Stimulated activated CD8-positive, alpha-beta memory T cell treated with anti-CD3 and anti-CD28 coated beads, Interleukin-2, amount 100 ng/mL, for 48 hours (primary cell): ENCODE results near the gene SPN.
A peak's percentile ranks its signal among the peaks of the same experiment; 100 is the strongest.
"Not testable (repeated sequence)": the region's sequence is repeated elsewhere in the genome, so short reads cannot be mapped to it uniquely, and the experiment has no call there.

Experiments
- DNase-seq, 2 donors: peaks; one replicate each; pipeline ENCODE4 v3.0.0-alpha.2; 2020; ENCODE audit warnings: low read depth in 2 of 2

SPN gene

GRCh38 chr16:29663016-29663806, at the start of gene SPN:
SPN (plus strand) TSS chr16:29663247; CDS start chr16:29663729, 482 bp downstream.
- peak in 1 of 2 donors; percentile 41 for DNase-seq

- DNase-seq = peak; percentile 91 to 94
Observed at GRCh38 chr16:29613307-29614057, 49.6 kb upstream of the SPN start.

- DNase-seq = not testable (repeated sequence)
Observed at GRCh38 chr16:29614691-29615314, 48.2 kb upstream of the SPN start.

- DNase-seq = not testable (repeated sequence)
Observed at GRCh38 chr16:29616127-29616526, 46.9 kb upstream of the SPN start.

GRCh38 chr16:29620591-29620990, 42.5 kb upstream of the SPN start:
- DNase-seq = peak in 1 of 2 donors; percentile 51

- not testable (repeated sequence) for DNase-seq
Observed at GRCh38 chr16:29622738-29623137, 40.3 kb upstream of the SPN start.

- DNase-seq = not testable (repeated sequence)
Observed at GRCh38 chr16:29623253-29623652, 39.8 kb upstream of the SPN start.

GRCh38 chr16:29625114-29625513, 37.9 kb upstream of the SPN start:
- not testable (repeated sequence) for DNase-seq

GRCh38 chr16:29626778-29627331, 36.2 kb upstream of the SPN start:
- peak in 1 of 2 donors; percentile 46 for DNase-seq

GRCh38 chr16:29627661-29628075, 35.4 kb upstream of the SPN start:
- not testable (repeated sequence) for DNase-seq

- DNase-seq = not testable (repeated sequence)
Observed at GRCh38 chr16:29628707-29629106, 34.3 kb upstream of the SPN start.

- DNase-seq = not testable (repeated sequence)
Observed at GRCh38 chr16:29629318-29629717, 33.7 kb upstream of the SPN start.

GRCh38 chr16:29631658-29632057, 31.4 kb upstream of the SPN start:
- DNase-seq = not testable (repeated sequence)

GRCh38 chr16:29635902-29636301, 27.1 kb upstream of the SPN start:
- not testable (repeated sequence) for DNase-seq

GRCh38 chr16:29636368-29636767, 26.7 kb upstream of the SPN start:
- not testable (repeated sequence) for DNase-seq

GRCh38 chr16:29638751-29639150, 24.3 kb upstream of the SPN start:
- DNase-seq = not testable (repeated sequence)

GRCh38 chr16:29641561-29641960, 21.5 kb upstream of the SPN start:
- no peak for DNase-seq

GRCh38 chr16:29643596-29643995, 19.5 kb upstream of the SPN start:
- DNase-seq = no peak

- no peak for DNase-seq
Observed at GRCh38 chr16:29644338-29644857, 18.6 kb upstream of the SPN start.

- DNase-seq = no peak
Observed at GRCh38 chr16:29644973-29645693, 17.9 kb upstream of the SPN start.

- DNase-seq = no peak
Observed at GRCh38 chr16:29645694-29646187, 17.3 kb upstream of the SPN start.
